Muscle of arm (tissue), 12 donors: ENCODE results near the gene FAM3C. TPM values are rescaled to one million over a fixed set of nuclear protein-coding genes. Genes with fewer than 3 reads are reported as not detected.

Source experiments
- DNase-seq: peaks from one replicate; pipeline ENCODE4 v3.0.0-alpha.2; 2013
- polyA plus RNA-seq, 12 donors: library from polyadenylated mRNA; unstranded; fragments of 120-200 nt; gene quantifications; one replicate each; pipeline ENCODE4 v1.2.1, GENCODE V29; 2013; ENCODE audit not compliant: insufficient read length in 12 of 12

FAM3C gene
- polyA plus RNA-seq, 12 donors, result 81.2 to 138 (median 105) TPM; not detected in 1

- no peak for DNase-seq
These were observed 23.4 kb upstream of the FAM3C start for GRCh38 chr7:121419201-121420148.

GRCh38 chr7:121416533-121416932 is 20.4 kb upstream of the FAM3C start:
- no peak for DNase-seq

GRCh38 chr7:121414436-121414835 is 18.3 kb upstream of the FAM3C start:
- DNase-seq, result no peak

GRCh38 chr7:121411597-121411979 is 15.5 kb upstream of the FAM3C start:
- DNase-seq, result no peak

- DNase-seq, result no peak
These were observed 14.9 kb upstream of the FAM3C start for GRCh38 chr7:121410829-121411596.

GRCh38 chr7:121406944-121407343 is 10.8 kb upstream of the FAM3C start:
- no peak for DNase-seq

- DNase-seq, result no peak
These were observed 10.4 kb upstream of the FAM3C start for GRCh38 chr7:121406461-121406860.

GRCh38 chr7:121404348-121404747 is 8.2 kb upstream of the FAM3C start:
- no peak for DNase-seq

GRCh38 chr7:121402701-121403100 is 6.6 kb upstream of the FAM3C start:
- DNase-seq, result peak; percentile 42

- DNase-seq, result no peak
These were observed 5.8 kb upstream of the FAM3C start for GRCh38 chr7:121401896-121402295.

- no peak for DNase-seq
These were observed 2.1 kb upstream of the FAM3C start for GRCh38 chr7:121398246-121398645.

- DNase-seq, result no peak
These were observed 1.7 kb upstream of the FAM3C start for GRCh38 chr7:121397822-121398221.

GRCh38 chr7:121397361-121397760 is 1.3 kb upstream of the FAM3C start:
- DNase-seq, result no peak

GRCh38 chr7:121395494-121395960 is 581 bp downstream of the FAM3C start:
- no peak for DNase-seq

- DNase-seq, result no peak
These were observed 1.4 kb downstream of the FAM3C start for GRCh38 chr7:121394709-121395140.

- no peak for DNase-seq
These were observed 3.1 kb downstream of the FAM3C start for GRCh38 chr7:121393005-121393366.

- DNase-seq, result no peak
These were observed 3.7 kb downstream of the FAM3C start for GRCh38 chr7:121392277-121393004.

GRCh38 chr7:121391686-121392085 is 4.4 kb downstream of the FAM3C start:
- DNase-seq, result no peak

GRCh38 chr7:121390617-121391016 is 5.5 kb downstream of the FAM3C start:
- DNase-seq, result no peak

- no peak for DNase-seq
These were observed 6.0 kb downstream of the FAM3C start for GRCh38 chr7:121390109-121390508.

GRCh38 chr7:121388950-121389349 is 7.2 kb downstream of the FAM3C start:
- DNase-seq, result no peak

- DNase-seq, result no peak
These were observed 10.3 kb downstream of the FAM3C start for GRCh38 chr7:121385800-121386179.
